Breast epithelium (tissue), 3 donors: Measurements from ENCODE around the gene EEF1A2.

Experiments used
- CTCF ChIP-seq, 3 donors: fragments of 450-650 bp; IDR thresholded peaks; one replicate each; pipeline ENCODE4 v1.5.1; 2016 to 2017; ENCODE audit warnings: antibody characterized with exemption in 3 of 3, mild to moderate bottlenecking in 3 of 3, moderate library complexity in 3 of 3
- POLR2A ChIP-seq: fragments of 450-650 bp; IDR thresholded peaks from one replicate; pipeline ENCODE4 v1.6.1; 2016; ENCODE audit warnings: antibody characterized with exemption, mild to moderate bottlenecking, moderate library complexity
- POLR2AphosphoS5 ChIP-seq, 3 donors: sonication (generic); formaldehyde crosslinking; IDR thresholded peaks; one replicate each; pipeline ENCODE4 v1.6.1; 2017; ENCODE audit warnings: antibody characterized with exemption in 3 of 3

GRCh38 chr20:63546256-63546955, 47.5 kb upstream of the EEF1A2 start:
- no peak for TF ChIP-seq CTCF (IDR thresholded peaks at IDR 0.05)
- TF ChIP-seq POLR2A: no peak
- no peak for TF ChIP-seq POLR2AphosphoS5 (IDR thresholded peaks at IDR 0.05)
